Stimulated activated CD8-positive, alpha-beta memory T cell treated with anti-CD3 and anti-CD28 coated beads, Interleukin-4, amount 100 ng/mL, for 1 hour (primary cell): ENCODE data around the gene L3MBTL1.
"Not testable (repeated sequence)": the region's sequence is repeated elsewhere in the genome, so short reads cannot be mapped to it uniquely, and the experiment has no call there.

Experiments
- DNase-seq, 2 donors: peaks; one replicate each; pipeline ENCODE4 v3.0.0-alpha.2; 2020; ENCODE audit warnings: low read depth in 2 of 2, low spot score in 1 of 2

Gene L3MBTL1

DNA sequence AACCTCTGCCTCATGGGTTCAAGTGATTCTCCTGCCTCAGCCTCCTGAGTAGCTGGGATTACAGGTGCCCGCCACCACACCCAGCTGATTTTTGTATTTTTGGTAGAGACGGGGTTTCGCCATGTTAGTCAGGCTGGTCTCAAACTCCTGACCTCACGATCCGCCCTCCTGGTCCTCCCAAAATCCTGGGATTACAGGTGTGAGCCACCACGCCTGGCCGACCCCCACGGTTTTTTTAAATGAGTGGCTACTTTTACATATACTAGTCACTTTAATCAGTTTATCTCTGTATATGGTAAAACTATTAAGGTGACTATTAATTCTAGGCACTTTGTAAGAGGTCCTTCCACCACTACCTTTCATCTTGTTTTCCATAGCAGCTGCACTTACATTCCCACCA is 5.5 kb upstream of the L3MBTL1 start:
- DNase-seq: not testable (repeated sequence)

DNA sequence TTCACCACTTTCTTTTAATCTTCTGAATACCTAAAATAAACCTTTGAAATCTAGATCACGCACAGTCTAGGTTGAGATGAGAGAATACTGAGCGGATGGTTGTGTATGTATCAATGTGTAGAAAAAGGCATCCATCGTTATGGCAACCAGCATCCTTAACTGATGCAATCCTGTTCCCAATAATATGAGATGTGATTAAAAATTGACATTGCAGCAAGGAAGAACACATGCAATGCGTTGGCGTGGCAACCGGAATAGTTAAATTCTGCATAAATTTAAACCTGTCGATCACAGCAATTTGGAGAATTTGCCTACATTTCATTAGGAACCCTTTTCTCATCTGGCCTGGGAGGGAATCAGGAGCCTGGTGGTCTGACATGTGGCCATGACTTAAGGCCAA is 1.3 kb upstream of the L3MBTL1 start:
- DNase-seq: no peak

DNA sequence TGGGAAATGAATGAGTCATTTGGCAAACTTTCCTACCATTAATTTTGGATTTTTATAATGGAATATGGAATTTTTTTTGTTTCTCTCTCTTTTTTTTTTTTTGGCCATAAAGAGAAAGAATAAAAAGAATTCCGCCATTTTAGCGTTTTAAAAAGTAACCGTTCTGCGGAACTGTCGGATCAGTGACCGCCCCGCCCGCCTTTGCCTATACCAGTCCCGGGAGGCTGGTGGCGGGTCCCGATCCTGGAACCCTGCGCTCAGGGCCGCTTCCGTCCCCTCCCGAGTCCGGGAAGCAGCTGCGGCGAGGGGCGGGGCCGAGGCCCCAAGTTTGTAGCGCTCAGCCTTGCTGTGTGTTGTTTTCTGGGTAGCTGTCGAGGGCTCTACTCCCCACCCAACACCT is 609 bp downstream of the L3MBTL1 start:
- DNase-seq: no peak

DNA sequence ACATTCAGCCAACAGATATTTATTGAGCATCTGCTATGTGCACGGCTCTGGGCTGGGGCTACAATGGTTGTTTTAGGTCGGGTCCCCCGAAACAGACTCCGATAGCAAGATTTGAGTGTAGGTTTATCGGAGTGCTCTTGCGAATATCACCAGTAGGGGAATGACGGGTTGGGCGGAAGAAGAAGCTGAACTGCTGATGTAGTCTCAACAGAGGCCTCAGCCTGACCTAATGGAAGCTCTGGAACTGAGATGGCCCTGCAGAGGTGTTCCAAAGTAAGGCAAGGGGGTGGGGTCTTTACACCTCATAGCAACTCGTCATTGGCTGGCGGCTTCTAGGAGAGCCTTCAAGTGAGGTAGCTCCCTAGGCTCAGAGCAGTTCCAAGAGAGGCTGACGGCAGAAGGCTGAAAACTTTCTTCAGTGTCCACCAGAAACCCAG is 1.1 kb downstream of the L3MBTL1 start:
- no peak for DNase-seq

DNA sequence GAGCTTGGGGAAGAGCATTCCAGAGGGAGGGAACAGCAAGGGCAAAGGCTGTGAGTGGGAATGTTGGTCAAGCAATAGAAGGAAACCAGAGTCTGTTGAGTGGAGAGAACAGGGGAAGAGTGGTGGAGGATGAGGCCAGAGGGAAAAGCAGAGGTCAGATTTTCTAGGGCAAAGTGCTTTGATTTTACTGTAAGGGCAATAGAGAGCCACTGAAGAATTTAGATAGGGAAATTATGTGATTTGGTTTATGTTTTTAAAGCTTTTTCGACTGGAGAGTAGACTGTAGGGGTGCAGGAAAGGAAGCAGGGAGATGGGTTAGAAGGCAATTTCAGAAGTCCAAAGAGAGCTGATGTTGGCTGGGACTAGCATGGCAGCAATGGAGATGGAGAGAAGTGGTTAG is 4.4 kb downstream of the L3MBTL1 start:
- DNase-seq: no peak

DNA sequence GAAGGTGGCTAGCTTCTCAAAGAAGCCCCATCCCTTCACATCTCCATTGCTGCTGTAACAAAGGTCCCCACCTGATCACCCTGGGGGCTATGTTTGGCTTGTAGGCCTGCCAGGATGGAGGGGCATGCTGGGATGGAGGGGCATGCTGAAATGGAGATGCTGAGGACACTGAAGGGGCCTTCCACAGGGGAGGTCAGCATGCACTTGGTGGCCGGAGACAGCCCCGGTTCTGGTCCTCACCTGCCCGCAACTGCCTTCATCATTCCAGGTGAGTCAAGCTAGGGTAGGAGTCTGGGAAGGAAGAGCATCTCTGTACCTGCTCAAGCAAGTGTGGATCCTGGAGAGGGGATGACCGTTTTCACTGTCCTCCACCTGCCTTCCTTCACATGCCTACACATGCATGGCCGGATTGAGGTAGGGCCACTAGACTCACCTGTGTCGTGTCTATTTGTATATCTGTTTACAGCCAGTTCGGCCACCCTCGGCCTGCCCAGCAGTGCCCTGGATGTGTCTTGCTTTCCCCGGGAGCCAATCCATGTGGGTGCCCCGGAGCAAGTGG is 6.0 kb downstream of the L3MBTL1 start:
- no peak for DNase-seq

- DNase-seq: peak; percentile 67 to 77
Observed at GRCh38 chr20:43513931-43514647, 6.6 kb downstream of the L3MBTL1 start.

GRCh38 chr20:43514648-43514999 is 7.1 kb downstream of the L3MBTL1 start:
- DNase-seq: no peak

DNA sequence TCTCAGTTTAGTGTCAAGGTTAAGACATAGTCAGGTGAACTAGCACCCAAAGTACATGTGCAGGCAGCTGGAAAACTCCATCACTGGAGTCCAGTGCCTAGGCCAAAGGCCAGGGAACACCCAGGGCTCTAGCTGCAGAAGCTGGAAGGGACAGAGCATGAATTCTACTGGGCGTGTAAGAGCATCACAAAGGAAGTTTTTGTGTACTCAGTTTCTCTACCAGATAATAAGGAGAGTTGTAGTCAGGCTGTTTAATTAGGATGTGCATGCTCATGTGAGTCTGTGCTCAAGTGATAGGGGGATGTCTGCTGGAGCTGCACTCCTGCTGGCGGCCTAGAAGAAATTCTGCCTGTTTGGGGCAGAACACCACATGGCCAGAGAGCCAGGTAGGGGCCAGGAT is 8.1 kb downstream of the L3MBTL1 start:
- no peak for DNase-seq

- no peak for DNase-seq
Observed at GRCh38 chr20:43516251-43516824, 8.8 kb downstream of the L3MBTL1 start.

GRCh38 chr20:43520074-43520630 is 12.7 kb downstream of the L3MBTL1 start:
- DNase-seq: no peak

DNA sequence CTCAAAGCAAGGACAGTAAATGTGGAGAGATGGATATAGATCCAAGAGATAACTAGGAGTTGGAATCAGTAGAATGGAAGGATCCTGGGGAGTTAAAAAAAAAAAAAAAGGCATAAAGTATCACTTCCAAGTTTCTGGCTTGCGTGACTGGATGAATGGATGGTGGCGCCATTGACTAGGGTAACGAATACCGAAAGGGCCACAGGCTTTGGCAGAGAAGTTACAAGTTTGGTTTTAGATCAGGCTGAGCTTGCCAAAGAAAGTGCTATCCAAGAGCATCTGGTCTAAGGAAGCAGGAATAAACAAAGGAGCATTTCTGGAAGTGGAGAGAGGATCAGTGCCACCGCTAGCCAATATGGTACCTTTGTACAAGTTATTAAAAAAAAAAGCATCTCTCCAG is 17.5 kb downstream of the L3MBTL1 start:
- DNase-seq: no peak

DNA sequence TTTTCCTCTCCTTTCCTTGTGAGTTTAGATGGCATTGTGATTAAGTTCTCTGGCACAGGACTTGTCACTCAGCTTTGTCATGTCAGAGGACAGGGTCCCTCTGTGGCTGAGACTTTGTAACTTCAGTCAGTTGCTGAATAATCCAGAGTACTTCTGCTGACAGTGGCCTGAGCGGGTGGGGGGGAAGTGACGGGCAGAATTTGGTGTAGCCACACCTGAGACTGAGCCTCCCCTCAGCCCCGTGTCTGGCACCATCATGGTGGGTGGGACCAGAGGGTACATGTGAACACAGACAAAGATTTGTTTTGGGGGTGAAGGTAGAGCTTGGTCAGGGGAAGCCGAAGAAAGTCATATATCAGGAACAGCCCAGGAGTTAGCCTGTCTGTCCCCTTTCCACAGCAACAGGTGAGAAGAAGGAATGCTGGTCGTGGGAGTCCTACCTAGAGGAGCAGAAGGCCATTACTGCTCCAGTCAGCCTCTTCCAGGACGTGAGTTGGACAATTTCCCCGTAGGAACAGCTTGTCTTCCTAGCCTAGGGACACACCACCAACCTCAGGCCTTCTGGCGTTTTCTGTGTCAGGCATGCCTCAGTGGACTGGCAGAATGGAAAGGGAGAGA is 20.9 kb downstream of the L3MBTL1 start:
- no peak for DNase-seq

- DNase-seq: no peak
Observed at GRCh38 chr20:43529051-43529450, 21.6 kb downstream of the L3MBTL1 start.

DNA sequence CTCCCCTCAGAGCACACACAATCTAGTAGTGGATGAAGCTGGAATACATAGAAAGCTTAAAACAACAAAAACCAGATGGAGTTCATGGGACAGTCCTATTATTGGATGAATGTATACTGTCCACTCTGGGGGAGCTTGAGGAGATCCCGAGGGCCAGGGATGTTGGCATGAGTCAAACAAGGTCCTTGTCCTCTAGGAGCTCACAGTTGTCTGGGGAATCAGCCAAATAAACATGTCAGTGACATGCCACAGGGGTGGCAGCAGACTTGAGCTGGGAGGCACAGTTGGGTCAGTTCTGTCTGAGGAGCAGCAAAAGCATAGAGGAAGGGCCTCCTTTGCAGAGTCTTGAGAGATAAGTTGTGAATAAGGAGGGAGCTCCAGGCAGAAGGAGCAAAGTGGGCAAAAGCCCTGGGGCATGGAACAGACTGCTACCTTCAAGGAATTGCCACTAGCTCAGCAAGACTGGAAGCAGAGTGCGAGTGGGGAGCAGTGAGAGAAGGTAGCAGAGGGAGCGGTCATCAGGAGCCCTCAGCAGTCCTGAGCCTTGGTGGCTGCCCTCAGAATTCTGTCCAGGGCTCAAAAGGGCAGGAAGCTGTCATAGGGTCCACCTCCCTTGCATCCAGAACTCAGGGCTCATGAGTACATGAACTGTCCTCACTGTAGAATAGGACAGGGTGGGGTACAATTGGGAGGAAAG is 22.1 kb downstream of the L3MBTL1 start:
- DNase-seq: no peak

- DNase-seq: no peak
Observed at GRCh38 chr20:43530321-43531090, 23.0 kb downstream of the L3MBTL1 start.

DNA sequence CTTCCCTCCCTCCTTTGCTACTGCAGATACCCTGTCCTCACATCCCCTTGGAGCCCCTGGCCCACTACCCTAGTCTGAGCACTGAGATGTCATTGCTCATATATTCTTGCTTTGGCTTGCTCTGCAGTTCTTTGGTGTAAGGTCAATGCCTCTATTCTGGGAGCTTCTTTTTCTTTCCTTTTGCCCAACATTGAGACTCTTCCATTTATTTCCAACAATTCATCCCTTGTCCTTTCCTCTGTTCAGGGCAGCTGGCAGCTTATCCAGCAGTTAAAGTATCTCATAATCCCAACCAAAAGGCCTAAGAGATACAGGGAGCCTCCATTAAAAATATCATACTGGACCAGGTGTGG is 23.6 kb downstream of the L3MBTL1 start:
- DNase-seq: no peak

- DNase-seq: no peak
Observed at GRCh38 chr20:43532416-43533055, 25.0 kb downstream of the L3MBTL1 start.

- no peak for DNase-seq
Observed at GRCh38 chr20:43533060-43533459, 25.6 kb downstream of the L3MBTL1 start.

GRCh38 chr20:43534016-43534415 is 26.5 kb downstream of the L3MBTL1 start:
- no peak for DNase-seq
